Keratinocyte (primary cell): ENCODE data around the gene CRISP2. TPM values are rescaled to one million over a fixed set of nuclear protein-coding genes. Genes with fewer than 3 reads are reported as not detected.

Experiments used
- DNase-seq: peaks from one replicate; pipeline ENCODE4 v3.0.0-alpha.2; 2011; ENCODE audit warnings: low read depth, missing footprints, low spot score
- FAIRE-seq: peaks from 2 replicates; lab custom pipeline; 2011; peaks lifted over from hg19 to GRCh38; lab: Jason Lieb, UNC
- H2AFZ ChIP-seq: 2 replicates; pipeline ENCODE4 v1.6.0; 2012; ENCODE audit warnings: low read length, control low read depth, inconsistent platforms; ENCODE audit not compliant: control insufficient read depth
- H3K27ac ChIP-seq: 2 replicates; pipeline ENCODE4 v1.5.1; 2011; ENCODE audit warnings: low read length; ENCODE audit not compliant: control insufficient read depth, insufficient read depth
- H3K27me3 ChIP-seq: 3 replicates; pipeline ENCODE4 v1.6.0; 2011; ENCODE audit warnings: low read length; ENCODE audit not compliant: control insufficient read depth, insufficient read depth; ENCODE audit errors: extremely low read depth
- H3K36me3 ChIP-seq, 2 experiments: 2 replicates in 1 of 2; 3 replicates in 1 of 2; pipeline ENCODE4 v1.5.1; 2011; ENCODE audit warnings: low read length in 2 of 2, mild to moderate bottlenecking in 1 of 2; ENCODE audit not compliant: control insufficient read depth in 2 of 2, insufficient read depth in 2 of 2; ENCODE audit errors: extremely low read depth in 1 of 2
- H3K4me1 ChIP-seq: 3 replicates; pipeline ENCODE4 v1.5.1; 2011; ENCODE audit warnings: low read length; ENCODE audit not compliant: control insufficient read depth, insufficient read depth; ENCODE audit errors: extremely low read depth
- H3K4me2 ChIP-seq: 3 replicates; pipeline ENCODE4 v1.6.0; 2011; ENCODE audit warnings: low read depth, low read length; ENCODE audit not compliant: control insufficient read depth, insufficient read depth; ENCODE audit errors: extremely low read depth
- H3K4me3 ChIP-seq, 3 experiments: fragments of 200-600 bp in 1 of 3; sonication (generic) in 1 of 3; 2 replicates in 2 of 3; 3 replicates in 1 of 3; pipeline ENCODE4 v1.5.1; 2011 to 2016; ENCODE audit warnings: low read length in 3 of 3, mild to moderate bottlenecking in 3 of 3, control low read depth in 2 of 3, inconsistent platforms in 1 of 3, low read depth in 1 of 3, mixed read lengths in 1 of 3, mixed run types in 1 of 3, moderate library complexity in 1 of 3; ENCODE audit not compliant: control insufficient read depth in 2 of 3, insufficient read depth in 2 of 3; ENCODE audit errors: extremely low read depth in 1 of 3
- H3K79me2 ChIP-seq: 2 replicates; pipeline ENCODE4 v1.6.0; 2012; ENCODE audit warnings: low read length; ENCODE audit not compliant: control insufficient read depth, insufficient read depth
- H3K9ac ChIP-seq: 3 replicates; pipeline ENCODE4 v1.6.0; 2011; ENCODE audit warnings: low read length; ENCODE audit not compliant: control insufficient read depth, insufficient read depth; ENCODE audit errors: extremely low read depth
- H3K9me1 ChIP-seq: 3 replicates; pipeline ENCODE4 v1.6.0; 2011; ENCODE audit warnings: low read length; ENCODE audit not compliant: control insufficient read depth, insufficient read depth; ENCODE audit errors: extremely low read depth
- H3K9me3 ChIP-seq: 2 replicates; pipeline ENCODE4 v1.5.1; 2012; ENCODE audit warnings: low read depth, low read length; ENCODE audit not compliant: control insufficient read depth
- H4K20me1 ChIP-seq: 3 replicates; pipeline ENCODE4 v1.6.0; 2011; ENCODE audit warnings: low read length; ENCODE audit not compliant: control insufficient read depth, insufficient read depth; ENCODE audit errors: extremely low read depth
- CTCF ChIP-seq, 3 experiments: IDR thresholded peaks in 1 of 3; conservative IDR thresholded peaks in 1 of 3; optimal IDR thresholded peaks in 1 of 3; 2 replicates in 2 of 3; 3 replicates in 1 of 3; pipeline versions ENCODE3 to v1.5.1; 2011; ENCODE audit warnings: low read length in 3 of 3, mild to moderate bottlenecking in 3 of 3, moderate library complexity in 2 of 3, control low read depth in 1 of 3, inconsistent platforms in 1 of 3; ENCODE audit not compliant: insufficient read depth in 2 of 3; ENCODE audit errors: extremely low read depth in 1 of 3
- EZH2 ChIP-seq: IDR thresholded peaks from one replicate; pipeline ENCODE4 v1.6.1; 2012; ENCODE audit warnings: inconsistent platforms, mild to moderate bottlenecking, low read length, moderate library complexity
- dilution Hi-C: fragments of 300-500 bp; cut with MboI; formaldehyde crosslinking; loops from one replicate; pipeline ENCODE4 v1.7.0; 2020; ENCODE audit warnings: low sequenced_read_pairs; ENCODE audit not compliant: extremely low pct_ligation_motif_present
- polyA plus RNA-seq, 5 experiments: library from polyadenylated mRNA; depleted of rRNA in 3 of 5; stranded (reverse) in 3 of 5; stranded (forward) in 1 of 5; unstranded in 1 of 5; fragments of >200 nt; gene quantifications; 1 replicate in 1 of 5; 2 replicates in 3 of 5; 3 replicates in 1 of 5; pipeline versions ENCODE4 v1.2.1 to v1.2.3, GENCODE V29; 2011 to 2012; ENCODE audit warnings: missing spikeins in 2 of 5, low read depth in 1 of 5, low replicate concordance in 1 of 5

CRISP2 gene
- polyA plus RNA-seq, 1 donor (not counting 4 experiments of a cell fraction or from before 2014, with no cell fraction given): not detected

GRCh38 chr6:49653942-49654341 is 59.4 kb downstream of the CRISP2 start:
- no peak overlapping the region for H2AFZ ChIP-seq
- FAIRE-seq: no peak
- dilution Hi-C loops: no loop called here

DNA sequence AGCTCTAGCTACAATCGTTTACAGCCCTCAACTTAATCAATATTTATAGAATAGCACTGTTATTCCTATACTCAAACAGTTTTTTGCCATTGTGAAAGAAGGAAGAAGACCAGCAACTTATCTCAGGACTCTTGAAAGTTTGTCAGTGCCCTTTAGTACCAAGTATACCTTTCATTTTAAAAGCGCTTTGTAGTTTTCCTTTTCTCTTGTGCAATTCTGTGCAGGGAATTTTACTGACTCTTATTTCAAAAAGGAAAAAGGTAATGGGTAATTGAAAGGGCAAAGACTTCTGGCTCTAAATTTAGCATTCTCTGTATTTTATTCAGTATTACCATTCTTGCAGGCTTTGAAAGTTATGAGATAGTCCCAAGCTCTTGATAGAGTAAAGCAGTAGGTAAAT is 59.9 kb downstream of the CRISP2 start:
- no peak overlapping the region for H3K9ac ChIP-seq
- H3K79me2 ChIP-seq: no peaks in the 10 kb centered on the region
- no peaks in the 10 kb centered on the region for H3K4me1 ChIP-seq
- dilution Hi-C loops: no loop called here
- H3K4me3 ChIP-seq: no peak overlapping the region
- TF ChIP-seq EZH2 (no peak), CTCF (optimal IDR thresholded peaks at IDR 0.05 in 1 of 3, IDR thresholded peaks at IDR 0.05 in 1 of 3, conservative IDR thresholded peaks at IDR 0.05 in 1 of 3; ENCODE audit: extremely low read depth in 1 of 3, insufficient read depth in 2 of 3, low read length in 3 of 3) (no peak)
- H3K9me1 ChIP-seq: no peaks in the 10 kb centered on the region
- FAIRE-seq: no peak
- no peaks in the 10 kb centered on the region for H3K9me3 ChIP-seq
- H2AFZ ChIP-seq: no peak overlapping the region
- no peaks in the 10 kb centered on the region for H4K20me1 ChIP-seq
- no peaks in the 10 kb centered on the region for H3K36me3 ChIP-seq
- H3K27ac ChIP-seq: no peak overlapping the region
- H3K27me3 ChIP-seq: peaks cover 4% of the 10 kb centered on the region
- no peak for DNase-seq
- no peak overlapping the region for H3K4me2 ChIP-seq

More at GRCh38 chr6:49653942-49654341, 59.4 kb downstream of the CRISP2 start:
- H3K27me3 ChIP-seq: peaks cover 4% of the 10 kb centered on the region
- H3K4me3 ChIP-seq: no peak overlapping the region
- no peak overlapping the region for H3K27ac ChIP-seq
- no peaks in the 10 kb centered on the region for H3K9me1 ChIP-seq
- no peaks in the 10 kb centered on the region for H3K79me2 ChIP-seq
- no peaks in the 10 kb centered on the region for H3K36me3 ChIP-seq
- no peak for DNase-seq
- no peak for TF ChIP-seq EZH2
- no peak for TF ChIP-seq CTCF (optimal IDR thresholded peaks at IDR 0.05 in 1 of 3, IDR thresholded peaks at IDR 0.05 in 1 of 3, conservative IDR thresholded peaks at IDR 0.05 in 1 of 3; ENCODE audit: extremely low read depth in 1 of 3, insufficient read depth in 2 of 3, low read length in 3 of 3)
- H3K4me1 ChIP-seq: no peaks in the 10 kb centered on the region
- H3K9me3 ChIP-seq: no peaks in the 10 kb centered on the region
- no peak overlapping the region for H3K4me2 ChIP-seq
- H4K20me1 ChIP-seq: no peaks in the 10 kb centered on the region
- no peak overlapping the region for H3K9ac ChIP-seq
